Fibroblast of lung (primary cell): ENCODE results near the gene GAPVD1. TPM values are rescaled to one million over a fixed set of nuclear protein-coding genes. Genes with fewer than 3 reads are reported as not detected.

Experiments used
- DNase-seq, 2 donors: peaks; one replicate each; pipeline versions ENCODE4 v3.0.0 to v3.0.0-alpha.2; 2010; ENCODE audit warnings: low read depth in 2 of 2
- H2AFZ ChIP-seq: 2 replicates; pipeline ENCODE4 v1.5.1; 2012; ENCODE audit warnings: low read length, control low read depth, inconsistent platforms
- H3K27ac ChIP-seq: 2 replicates; pipeline ENCODE4 v1.5.1; 2011; ENCODE audit warnings: low read length, control low read depth; ENCODE audit not compliant: insufficient read depth
- H3K27me3 ChIP-seq: 2 replicates; pipeline ENCODE4 v1.5.1; 2011; ENCODE audit warnings: mild to moderate bottlenecking, low read length; ENCODE audit not compliant: control insufficient read depth, insufficient read depth
- H3K36me3 ChIP-seq: 2 replicates; pipeline ENCODE4 v1.5.1; 2011; ENCODE audit warnings: low read length; ENCODE audit not compliant: control insufficient read depth, insufficient read depth
- H3K4me1 ChIP-seq: 2 replicates; pipeline ENCODE4 v1.5.1; 2011; ENCODE audit warnings: low read length; ENCODE audit not compliant: control insufficient read depth, insufficient read depth; ENCODE audit errors: extremely low read depth
- H3K4me2 ChIP-seq: 2 replicates; pipeline ENCODE4 v1.5.1; 2011; ENCODE audit warnings: low read length, control low read depth; ENCODE audit not compliant: insufficient read depth; ENCODE audit errors: extremely low read depth
- H3K4me3 ChIP-seq, 4 experiments: fragments of 200-600 bp in 1 of 4; sonication (generic) in 1 of 4; replicated peaks in 1 of 4; 2 replicates each; pipeline ENCODE4 v1.5.1; 2011 to 2016; ENCODE audit warnings: low read length in 4 of 4, low read depth in 3 of 4, mild to moderate bottlenecking in 3 of 4, control low read depth in 2 of 4, inconsistent platforms in 1 of 4, mixed read lengths in 1 of 4; ENCODE audit not compliant: insufficient read depth in 1 of 4; ENCODE audit errors: control extremely low read depth in 1 of 4
- H3K79me2 ChIP-seq: 2 replicates; pipeline ENCODE4 v1.5.1; 2012; ENCODE audit warnings: mild to moderate bottlenecking, low read length, inconsistent platforms; ENCODE audit not compliant: control insufficient read depth, insufficient read depth
- H3K9ac ChIP-seq: 2 replicates; pipeline ENCODE4 v1.5.1; 2011; ENCODE audit warnings: mild to moderate bottlenecking, low read length, control low read depth; ENCODE audit not compliant: insufficient read depth
- H3K9me3 ChIP-seq: 2 replicates; pipeline ENCODE4 v1.5.1; 2012; ENCODE audit warnings: low read depth, low read length; ENCODE audit not compliant: control insufficient read depth, insufficient read depth
- H4K20me1 ChIP-seq: 2 replicates; pipeline ENCODE4 v1.5.1; 2011; ENCODE audit warnings: low read length; ENCODE audit not compliant: control insufficient read depth, insufficient read depth; ENCODE audit errors: extremely low read depth
- EZH2 ChIP-seq: IDR thresholded peaks from 2 replicates; pipeline ENCODE4 v1.5.1; 2012; ENCODE audit warnings: low read length, control low read depth, mild to moderate bottlenecking; ENCODE audit errors: missing control alignments
- polyA plus RNA-seq, 2 donors: library from polyadenylated mRNA; depleted of rRNA in 1 of 2; stranded (reverse) in 1 of 2; unstranded in 1 of 2; fragments of >200 nt; gene quantifications; 2 replicates each; pipeline ENCODE4 v1.2.1, GENCODE V29; 2011 to 2012; ENCODE audit warnings: missing spikeins in 1 of 2
- total RNA-seq: library from RNA; depleted of rRNA; stranded (reverse); fragments of >200 nt; gene quantifications from 2 replicates; pipeline ENCODE4 v1.2.1, GENCODE V29; 2014
- TF ChIP-seq, protein P1 (sequence below), 2 donors: IDR thresholded peaks in 1 of 2; conservative IDR thresholded peaks in 1 of 2; 1 replicate in 1 of 2; 2 replicates in 1 of 2; pipeline ENCODE4 v1.5.1; 2011 to 2012; ENCODE audit warnings: low read length in 2 of 2, control low read depth in 1 of 2, inconsistent platforms in 1 of 2, low read depth in 1 of 2, mild to moderate bottlenecking in 1 of 2

GAPVD1 gene
- total and polyA plus RNA-seq, 2 donors (not counting 1 experiment from before 2014, with no cell fraction given) = 23.0 to 72.3 TPM

DNA sequence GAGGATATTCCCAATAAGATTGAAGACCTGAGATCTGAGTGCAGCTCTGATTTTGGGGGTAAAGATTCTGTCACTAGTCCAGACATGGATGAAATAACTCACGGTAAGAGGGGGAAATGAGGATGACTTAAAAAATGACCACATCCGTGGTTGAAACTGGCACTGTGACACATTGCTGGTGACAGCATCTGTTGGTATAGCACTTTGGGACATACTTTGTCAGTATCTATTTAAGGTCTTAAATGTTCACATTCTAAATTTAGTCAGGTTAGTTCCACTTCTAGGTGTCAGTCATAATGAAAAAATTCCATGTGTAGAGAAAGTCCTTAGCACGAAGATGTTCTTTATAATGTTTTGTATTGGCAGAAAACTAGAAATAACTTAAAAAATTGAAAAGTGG, 70.9 kb downstream of the GAPVD1 start:
- Histone ChIP-seq H3K27ac (no peak overlapping the region), H3K4me3 (no peak overlapping the region), H2AFZ (no peak overlapping the region), H3K27me3 (no peaks in the 10 kb centered on the region), H3K4me2 (no peak overlapping the region), H3K36me3 (peaks cover 10% of the 10 kb centered on the region), H3K4me1 (peaks cover 9% of the 10 kb centered on the region), H4K20me1 (no peaks in the 10 kb centered on the region), H3K9me3 (no peaks in the 10 kb centered on the region), H3K9ac (no peak overlapping the region), H3K79me2 (no peaks in the 10 kb centered on the region)
- no peak for TF ChIP-seq EZH2
- TF ChIP-seq, protein P1, sequence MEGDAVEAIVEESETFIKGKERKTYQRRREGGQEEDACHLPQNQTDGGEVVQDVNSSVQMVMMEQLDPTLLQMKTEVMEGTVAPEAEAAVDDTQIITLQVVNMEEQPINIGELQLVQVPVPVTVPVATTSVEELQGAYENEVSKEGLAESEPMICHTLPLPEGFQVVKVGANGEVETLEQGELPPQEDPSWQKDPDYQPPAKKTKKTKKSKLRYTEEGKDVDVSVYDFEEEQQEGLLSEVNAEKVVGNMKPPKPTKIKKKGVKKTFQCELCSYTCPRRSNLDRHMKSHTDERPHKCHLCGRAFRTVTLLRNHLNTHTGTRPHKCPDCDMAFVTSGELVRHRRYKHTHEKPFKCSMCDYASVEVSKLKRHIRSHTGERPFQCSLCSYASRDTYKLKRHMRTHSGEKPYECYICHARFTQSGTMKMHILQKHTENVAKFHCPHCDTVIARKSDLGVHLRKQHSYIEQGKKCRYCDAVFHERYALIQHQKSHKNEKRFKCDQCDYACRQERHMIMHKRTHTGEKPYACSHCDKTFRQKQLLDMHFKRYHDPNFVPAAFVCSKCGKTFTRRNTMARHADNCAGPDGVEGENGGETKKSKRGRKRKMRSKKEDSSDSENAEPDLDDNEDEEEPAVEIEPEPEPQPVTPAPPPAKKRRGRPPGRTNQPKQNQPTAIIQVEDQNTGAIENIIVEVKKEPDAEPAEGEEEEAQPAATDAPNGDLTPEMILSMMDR (conservative IDR thresholded peaks at IDR 0.05 in 1 of 2, IDR thresholded peaks at IDR 0.05 in 1 of 2; ENCODE audit: low read depth in 1 of 2, low read length in 2 of 2) = no peak
- no peak for DNase-seq

DNA sequence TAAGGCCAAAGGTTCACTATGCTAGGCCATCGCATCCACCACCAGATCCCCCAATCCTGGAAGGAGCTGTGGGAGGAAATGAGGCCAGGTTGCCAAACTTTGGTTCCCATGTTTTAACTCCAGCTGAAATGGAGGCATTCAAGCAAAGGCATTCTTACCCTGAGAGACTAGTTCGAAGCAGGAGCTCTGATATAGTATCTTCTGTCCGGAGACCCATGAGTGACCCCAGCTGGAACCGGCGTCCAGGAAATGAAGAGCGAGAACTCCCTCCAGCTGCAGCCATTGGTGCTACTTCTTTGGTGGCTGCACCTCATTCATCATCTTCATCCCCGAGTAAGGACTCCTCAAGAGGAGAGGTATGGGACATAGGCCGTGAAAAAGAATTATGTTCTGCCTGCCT, 75.6 kb downstream of the GAPVD1 start:
- Histone ChIP-seq H3K79me2 (no peaks in the 10 kb centered on the region), H3K4me3 (no peak overlapping the region), H3K4me2 (no peak overlapping the region), H2AFZ (no peak overlapping the region), H3K9me3 (no peaks in the 10 kb centered on the region), H3K27me3 (no peaks in the 10 kb centered on the region), H3K36me3 (peaks cover 7% of the 10 kb centered on the region), H3K27ac (no peak overlapping the region), H4K20me1 (no peaks in the 10 kb centered on the region), H3K4me1 (no peaks in the 10 kb centered on the region), H3K9ac (no peak overlapping the region)
- TF ChIP-seq EZH2 = no peak
- TF ChIP-seq, protein P1 (conservative IDR thresholded peaks at IDR 0.05 in 1 of 2, IDR thresholded peaks at IDR 0.05 in 1 of 2; ENCODE audit: low read depth in 1 of 2, low read length in 2 of 2) = no peak
- peak in 1 of 2 donors; percentile 29 for DNase-seq

- Histone ChIP-seq H3K4me1 (peaks cover 4% of the 10 kb centered on the region), H3K4me3 (no peak overlapping the region), H3K79me2 (no peaks in the 10 kb centered on the region), H3K27me3 (no peaks in the 10 kb centered on the region), H3K36me3 (peaks cover 2% of the 10 kb centered on the region), H3K9me3 (no peaks in the 10 kb centered on the region), H4K20me1 (no peaks in the 10 kb centered on the region), H3K4me2 (no peak overlapping the region), H2AFZ (no peak overlapping the region), H3K27ac (no peak overlapping the region), H3K9ac (no peak overlapping the region)
- DNase-seq = no peak
- TF ChIP-seq EZH2 = no peak
- TF ChIP-seq, protein P1 (conservative IDR thresholded peaks at IDR 0.05 in 1 of 2, IDR thresholded peaks at IDR 0.05 in 1 of 2; ENCODE audit: low read depth in 1 of 2, low read length in 2 of 2) = no peak
Measured at GRCh38 chr9:125338929-125339328, 77.3 kb downstream of the GAPVD1 start.
